HepG2 (cell line): ENCODE results near the gene RAPGEF6. TPM values are rescaled to one million over a fixed set of nuclear protein-coding genes. Genes with fewer than 3 reads are reported as not detected.

Experiments used
- ATAC-seq: fragments of 200-7000 bp; cut with Tn5 transposase; 3 replicates; pipeline ENCODE4 v1.9.1; 2020; ENCODE audit warnings: mild to moderate bottlenecking, moderate library complexity
- BruUV-seq: library from RNA; stranded (reverse); fragments of 400-500 nt; replicated peaks from 2 replicates; lab custom pipeline; 2021; lab: Mats Ljungman, UMichigan
- CTCF ChIA-PET: fragments of 300-600 bp; formaldehyde crosslinking; extraction: SDS; loops from one replicate; lab custom pipeline; 2021; ENCODE audit warnings: low total read pairs, inconsistent platforms, low intra/inter-chr PET ratio; lab: Yijun Ruan, JAX
- POLR2A ChIA-PET: fragments of 350-600 bp; sonication (Branson Sonifier 250); formaldehyde crosslinking; loops from one replicate; lab custom pipeline; 2020; ENCODE audit warnings: antibody characterized with exemption, inconsistent platforms; lab: Yijun Ruan, JAX
- DNase-seq: peaks from one replicate; pipeline ENCODE4 v3.0.0-alpha.2; 2015; ENCODE audit warnings: low spot score
- FAIRE-seq: peaks from 3 replicates; lab custom pipeline; 2011; peaks lifted over from hg19 to GRCh38; lab: Jason Lieb, UNC
- H2AFZ ChIP-seq: one replicate; pipeline ENCODE4 v1.6.1; 2011; ENCODE audit warnings: low read length, inconsistent platforms
- H3K27ac ChIP-seq: fragments of 300-600 bp; 3 replicates; pipeline ENCODE4 v1.8.0; 2011; ENCODE audit warnings: mixed run types, mild to moderate bottlenecking, mixed read lengths, low read length, inconsistent platforms; ENCODE audit not compliant: insufficient read depth; ENCODE audit errors: extremely low read length
- H3K27me3 ChIP-seq, 2 experiments: fragments of 200-600 bp in 1 of 2; 2 replicates in 1 of 2; 3 replicates in 1 of 2; pipeline versions ENCODE4 v1.6.0 to v1.8.0; 2011; ENCODE audit warnings: low read length in 2 of 2, mild to moderate bottlenecking in 2 of 2, moderate library complexity in 2 of 2, inconsistent platforms in 1 of 2; ENCODE audit not compliant: insufficient read depth in 2 of 2, control insufficient read depth in 1 of 2
- H3K36me3 ChIP-seq, 2 experiments: fragments of 200-600 bp in 1 of 2; replicated peaks in 1 of 2; 2 replicates in 1 of 2; 3 replicates in 1 of 2; pipeline versions ENCODE4 v1.5.1 to v1.8.0; 2011; ENCODE audit warnings: low read length in 2 of 2, inconsistent platforms in 1 of 2; ENCODE audit not compliant: insufficient read depth in 2 of 2, control insufficient read depth in 1 of 2
- H3K4me1 ChIP-seq: 2 replicates; pipeline ENCODE4 v1.5.1; 2012; ENCODE audit warnings: low read length, inconsistent platforms; ENCODE audit not compliant: insufficient read depth
- H3K4me2 ChIP-seq: 2 replicates; pipeline ENCODE4 v1.6.0; 2011; ENCODE audit warnings: low read depth, low read length, inconsistent platforms
- H3K4me3 ChIP-seq, 3 experiments: fragments of 200-600 bp in 1 of 3; sonication (generic), shearing (Covaris generic) in 1 of 3; replicated peaks in 1 of 3; 2 replicates each; pipeline ENCODE4 v1.5.1; 2011 to 2016; ENCODE audit warnings: low read length in 3 of 3, inconsistent platforms in 2 of 3, low read depth in 2 of 3, mild to moderate bottlenecking in 2 of 3, control low read depth in 1 of 3, mixed read lengths in 1 of 3; ENCODE audit not compliant: insufficient read depth in 1 of 3
- H3K79me2 ChIP-seq: one replicate; pipeline ENCODE4 v1.6.1; 2011; ENCODE audit warnings: low read length, inconsistent platforms; ENCODE audit not compliant: insufficient read depth
- H3K9ac ChIP-seq: 2 replicates; pipeline ENCODE4 v1.6.0; 2011; ENCODE audit warnings: mild to moderate bottlenecking, low read depth, low read length, inconsistent platforms; ENCODE audit not compliant: insufficient read depth
- H3K9me3 ChIP-seq: 2 replicates; pipeline ENCODE4 v1.5.1; 2012; ENCODE audit warnings: mild to moderate bottlenecking, low read length
- H4K20me1 ChIP-seq: 2 replicates; pipeline ENCODE4 v1.6.0; 2011; ENCODE audit warnings: inconsistent platforms, mild to moderate bottlenecking, low read length, moderate library complexity; ENCODE audit not compliant: insufficient read depth
- CEBPB ChIP-seq: IDR thresholded peaks from 2 replicates; pipeline ENCODE4 v1.6.1; 2011; ENCODE audit warnings: low read depth, low read length, improper control_type of control experiment, borderline replicate concordance
- RARA ChIP-seq: IDR thresholded peaks from 2 replicates; pipeline ENCODE4 v1.6.1; 2016; ENCODE audit warnings: missing genetic modification reagents, missing compliant biosample characterization
- THAP8 ChIP-seq: sonication (generic); formaldehyde crosslinking; IDR thresholded peaks from 2 replicates; pipeline ENCODE4 v1.5.1; 2020; ENCODE audit warnings: missing genetic modification reagents, mild to moderate bottlenecking, borderline replicate concordance
- ZNF407 ChIP-seq: sonication (generic); formaldehyde crosslinking; IDR thresholded peaks from one replicate; pipeline ENCODE4 v1.5.1; 2020; ENCODE audit warnings: mild to moderate bottlenecking, missing genetic modification reagents; ENCODE audit errors: not compliant biosample characterization
- ZNF740 ChIP-seq: sonication (generic); formaldehyde crosslinking; IDR thresholded peaks from 2 replicates; pipeline ENCODE4 v1.4.0; 2020; ENCODE audit warnings: missing genetic modification reagents
- WGBS: methylation state at CpG from one replicate; pipeline ENCODE4 v1.1.6; 2017; ENCODE audit warnings: low lambda C conversion rate; 5-methylcytosine and 5-hydroxymethylcytosine counted together
- in situ Hi-C: cut with HindIII; loops from 2 replicates; pipeline ENCODE4 v1.10.0; 2017; ENCODE audit warnings: low pct_unique_long_range_greater_than_20kb; ENCODE audit not compliant: extremely low pct_ligation_motif_present
- intact Hi-C: fragments of 100-400 bp; cut with micrococcal nuclease; formaldehyde crosslinking; loops from one replicate; pipeline ENCODE4 v1.10.0; 2022; ENCODE audit not compliant: unreplicated experiment
- polyA plus RNA-seq, 8 experiments: library from polyadenylated mRNA; depleted of rRNA in 3 of 8; stranded (reverse) in 7 of 8; unstranded in 1 of 8; fragments of >200 nt; fragmentation: Illumina TruSeq in 4 of 8; extraction: Trizol in 4 of 8; gene quantifications; 2 replicates each; pipeline versions ENCODE4 v1.2.1 to v1.2.3, GENCODE V29; 2011 to 2016; ENCODE audit warnings: low read depth in 4 of 8, missing spikeins in 1 of 8, mixed read lengths in 1 of 8; ENCODE audit not compliant: insufficient read depth in 1 of 8
- total RNA-seq, 5 experiments: library from RNA; depleted of rRNA; stranded (reverse); fragments of >200 nt; fragmentation: Illumina TruSeq; extraction: Trizol; gene quantifications; 2 replicates each; pipeline ENCODE4 v1.2.3, GENCODE V29; 2016; ENCODE audit warnings: low read depth in 1 of 5
- TF ChIP-seq, protein P1 (sequence below): IDR thresholded peaks from 2 replicates; pipeline ENCODE4 v1.6.1; 2016; ENCODE audit warnings: low read depth

Gene RAPGEF6
- total and polyA plus RNA-seq, 2 of the 13 experiments (the other 11 are each of a cell fraction or from before 2014, with no cell fraction given): 7.7 to 24.6 TPM

DNA sequence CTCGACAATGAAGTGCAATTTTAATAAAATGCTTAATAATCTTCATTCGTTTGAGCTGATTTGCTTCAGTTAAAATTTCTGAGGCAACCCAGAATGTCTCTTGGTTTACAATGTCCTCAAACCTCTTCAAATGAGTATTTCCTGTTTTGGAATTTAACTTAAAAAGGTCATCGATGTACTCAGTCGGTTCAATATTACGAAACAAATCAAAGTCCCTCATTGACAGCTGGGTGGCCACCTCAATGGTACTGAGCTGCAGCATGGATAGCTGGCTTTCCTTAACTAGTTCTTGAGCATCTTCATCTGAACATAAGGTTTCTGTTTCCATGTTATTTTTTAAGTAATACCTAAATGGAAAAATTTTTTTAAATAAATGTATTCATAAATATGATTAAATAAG lies 173.3 kb downstream of the RAPGEF6 start:
- Histone ChIP-seq H3K4me1 (no peaks in the 10 kb centered on the region), H3K9ac (no peak overlapping the region), H3K4me2 (no peak overlapping the region), H3K9me3 (no peaks in the 10 kb centered on the region), H3K36me3 (peaks cover 2 to 37% of the 10 kb centered on the region in 2 experiments; a peak in 4 of 5 replicates), H3K27ac (no peak overlapping the region), H2AFZ (no peak overlapping the region), H4K20me1 (no peaks in the 10 kb centered on the region), H3K4me3 (no peak overlapping the region), H3K79me2 (no peaks in the 10 kb centered on the region), H3K27me3 (no peaks in the 10 kb centered on the region)
- TF ChIP-seq CEBPB (peak; percentile 31; the same call in 1 of the 2 replicates), RARA (CRISPR knock-in tag) (no peak), ZNF740 (CRISPR knock-in tag) (no peak), ZNF407 (CRISPR knock-in tag) (no peak), THAP8 (CRISPR knock-in tag) (no peak)
- TF ChIP-seq, protein P1, sequence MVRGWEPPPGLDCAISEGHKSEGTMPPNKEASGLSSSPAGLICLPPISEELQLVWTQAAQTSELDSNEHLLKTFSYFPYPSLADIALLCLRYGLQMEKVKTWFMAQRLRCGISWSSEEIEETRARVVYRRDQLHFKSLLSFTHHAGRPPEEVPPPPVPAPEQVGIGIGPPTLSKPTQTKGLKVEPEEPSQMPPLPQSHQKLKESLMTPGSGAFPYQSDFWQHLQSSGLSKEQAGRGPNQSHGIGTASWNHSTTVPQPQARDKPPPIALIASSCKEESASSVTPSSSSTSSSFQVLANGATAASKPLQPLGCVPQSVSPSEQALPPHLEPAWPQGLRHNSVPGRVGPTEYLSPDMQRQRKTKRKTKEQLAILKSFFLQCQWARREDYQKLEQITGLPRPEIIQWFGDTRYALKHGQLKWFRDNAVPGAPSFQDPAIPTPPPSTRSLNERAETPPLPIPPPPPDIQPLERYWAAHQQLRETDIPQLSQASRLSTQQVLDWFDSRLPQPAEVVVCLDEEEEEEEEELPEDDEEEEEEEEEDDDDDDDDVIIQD (CRISPR knock-in tag): peak; percentile 87; the same call in 1 of the 2 replicates
- ATAC-seq (no peak), DNase-seq (no peak), FAIRE-seq (no peak)
- ChIA-PET POLR2A (no interaction called here), CTCF (no interaction called here)
- intact Hi-C loops (no loop called here), in situ Hi-C loops (no loop called here)
- no TSS peak for BruUV-seq
- WGBS: 93% methylated on average over 5 of the region's 5 CpGs
